Tibial nerve (tissue), 4 donors: Measurements from ENCODE around the gene RAB19. TPM values are rescaled to one million over a fixed set of nuclear protein-coding genes. Genes with fewer than 3 reads are reported as not detected.
"Not testable (repeated sequence)": the region's sequence is repeated elsewhere in the genome, so short reads cannot be mapped to it uniquely, and the experiment has no call there.

ENCODE experiments used
- DNase-seq, 2 donors: peaks; one replicate each; pipeline ENCODE4 v3.0.0-alpha.2; 2019; ENCODE audit warnings: low spot score in 2 of 2
- H3K27ac ChIP-seq, 4 donors: fragments of 200-600 bp; sonication (generic) in 3 of 4; one replicate each; pipeline ENCODE4 v1.5.1; 2017 to 2019; ENCODE audit warnings: mild to moderate bottlenecking in 1 of 4
- H3K27me3 ChIP-seq, 2 donors: fragments of 200-600 bp; sonication (generic) in 1 of 2; one replicate each; pipeline versions ENCODE4 v1.5.1 to v1.6.0; 2017 to 2019
- H3K36me3 ChIP-seq, 3 donors: fragments of 200-600 bp; sonication (generic); one replicate each; pipeline ENCODE4 v1.5.1; 2018 to 2019
- H3K4me1 ChIP-seq, 4 donors: fragments of 200-600 bp; sonication (generic) in 3 of 4; one replicate each; pipeline ENCODE4 v1.5.1; 2017 to 2019
- H3K4me3 ChIP-seq, 4 donors: fragments of 200-600 bp; sonication (generic) in 3 of 4; one replicate each; pipeline ENCODE4 v1.5.1; 2017 to 2019; ENCODE audit warnings: mild to moderate bottlenecking in 1 of 4, moderate library complexity in 1 of 4
- H3K9me3 ChIP-seq, 4 donors: fragments of 200-600 bp; sonication (generic) in 3 of 4; one replicate each; pipeline ENCODE4 v1.5.1; 2017 to 2019
- EP300 ChIP-seq, 2 donors: sonication (generic); formaldehyde crosslinking; IDR thresholded peaks; one replicate each; pipeline ENCODE4 v1.6.1; 2017; ENCODE audit warnings: antibody characterized with exemption in 2 of 2, mild to moderate bottlenecking in 1 of 2
- POLR2A ChIP-seq, 2 donors: fragments of 450-650 bp; IDR thresholded peaks; one replicate each; pipeline ENCODE4 v1.6.1; 2017; ENCODE audit warnings: antibody characterized with exemption in 2 of 2, mild to moderate bottlenecking in 2 of 2, moderate library complexity in 2 of 2
- WGBS, 2 donors: methylation state at CpG; one replicate each; pipeline ENCODE4 v1.1.5; 2018; 5-methylcytosine and 5-hydroxymethylcytosine counted together
- total RNA-seq, 4 donors: library from RNA; depleted of rRNA; stranded (reverse); fragments of >200 nt; gene quantifications; one replicate each; pipeline ENCODE4 v1.1.0, GENCODE V29; 2016
- TF ChIP-seq, protein P1 (sequence below), 5 experiments: fragments of 200-600 bp in 3 of 5; fragments of 450-650 bp in 2 of 5; sonication (generic) in 3 of 5; IDR thresholded peaks; one replicate each; pipeline ENCODE4 v1.5.1; 2016 to 2019; ENCODE audit warnings: antibody characterized with exemption in 5 of 5, mild to moderate bottlenecking in 3 of 5, moderate library complexity in 2 of 5

Gene RAB19
- total RNA-seq, 4 donors from 2014 or later = not detected

GRCh38 chr7:140417456-140418155, 13.7 kb downstream of the RAB19 start:
- Histone ChIP-seq H3K4me1 (no peaks in the 10 kb centered on the region), H3K27me3 (no peaks in the 10 kb centered on the region), H3K27ac (no peak overlapping the region), H3K9me3 (peaks cover 0 to 7% (median 0%) of the 10 kb centered on the region in 4 donors), H3K4me3 (no peak overlapping the region), H3K36me3 (no peaks in the 10 kb centered on the region)
- no peak for DNase-seq
- TF ChIP-seq, protein P1, sequence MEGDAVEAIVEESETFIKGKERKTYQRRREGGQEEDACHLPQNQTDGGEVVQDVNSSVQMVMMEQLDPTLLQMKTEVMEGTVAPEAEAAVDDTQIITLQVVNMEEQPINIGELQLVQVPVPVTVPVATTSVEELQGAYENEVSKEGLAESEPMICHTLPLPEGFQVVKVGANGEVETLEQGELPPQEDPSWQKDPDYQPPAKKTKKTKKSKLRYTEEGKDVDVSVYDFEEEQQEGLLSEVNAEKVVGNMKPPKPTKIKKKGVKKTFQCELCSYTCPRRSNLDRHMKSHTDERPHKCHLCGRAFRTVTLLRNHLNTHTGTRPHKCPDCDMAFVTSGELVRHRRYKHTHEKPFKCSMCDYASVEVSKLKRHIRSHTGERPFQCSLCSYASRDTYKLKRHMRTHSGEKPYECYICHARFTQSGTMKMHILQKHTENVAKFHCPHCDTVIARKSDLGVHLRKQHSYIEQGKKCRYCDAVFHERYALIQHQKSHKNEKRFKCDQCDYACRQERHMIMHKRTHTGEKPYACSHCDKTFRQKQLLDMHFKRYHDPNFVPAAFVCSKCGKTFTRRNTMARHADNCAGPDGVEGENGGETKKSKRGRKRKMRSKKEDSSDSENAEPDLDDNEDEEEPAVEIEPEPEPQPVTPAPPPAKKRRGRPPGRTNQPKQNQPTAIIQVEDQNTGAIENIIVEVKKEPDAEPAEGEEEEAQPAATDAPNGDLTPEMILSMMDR (IDR thresholded peaks at IDR 0.05) = no peak
- TF ChIP-seq POLR2A (IDR thresholded peaks at IDR 0.05) = no peak
- TF ChIP-seq EP300 (IDR thresholded peaks at IDR 0.05) = no peak
- WGBS, 2 donors = 70 to 72% methylated on average over 8 of the region's 8 CpGs

- H3K4me1 ChIP-seq, DNase-seq: not testable (repeated sequence)
- WGBS, 2 donors = 83 to 91% methylated on average over 5 of the region's 5 CpGs
These were observed 14.3 kb downstream of the RAB19 start for GRCh38 chr7:140418156-140418472.

DNA sequence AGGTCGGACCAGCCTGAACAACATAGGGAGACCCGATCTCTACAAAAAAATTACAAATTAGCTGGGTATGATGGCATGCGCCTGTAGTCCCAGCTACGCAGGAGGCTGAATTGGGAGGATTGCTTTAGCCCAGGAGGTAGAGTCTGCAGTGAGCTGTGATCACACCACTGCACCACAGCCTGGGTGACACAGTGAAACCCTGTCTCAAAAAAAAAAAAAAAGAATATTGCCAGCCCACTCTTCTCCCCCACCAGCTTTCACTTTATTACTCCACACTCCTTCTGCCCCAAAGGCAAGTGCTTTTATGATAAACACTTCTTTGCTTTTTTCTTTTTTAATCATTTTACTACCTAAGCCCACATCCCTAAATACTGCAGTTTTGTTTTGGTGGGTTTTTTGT, 14.8 kb downstream of the RAB19 start:
- no peak for DNase-seq
- Histone ChIP-seq H3K4me1 (no peaks in the 10 kb centered on the region), H3K27ac (no peak overlapping the region), H3K4me3 (no peak overlapping the region), H3K36me3 (no peaks in the 10 kb centered on the region), H3K27me3 (no peaks in the 10 kb centered on the region), H3K9me3 (peaks cover 0 to 2% (median 0%) of the 10 kb centered on the region in 4 donors)
- WGBS, 2 donors = 81 to 90% methylated on average over 4 of the region's 4 CpGs
- TF ChIP-seq, protein P1 (IDR thresholded peaks at IDR 0.05) = no peak
- TF ChIP-seq EP300 (IDR thresholded peaks at IDR 0.05) (no peak), POLR2A (IDR thresholded peaks at IDR 0.05) (no peak)

More at GRCh38 chr7:140418156-140418472, 14.3 kb downstream of the RAB19 start:
- H3K9me3 ChIP-seq, H3K27ac ChIP-seq, H3K27me3 ChIP-seq, H3K4me3 ChIP-seq, H3K36me3 ChIP-seq: not testable (repeated sequence)

DNA sequence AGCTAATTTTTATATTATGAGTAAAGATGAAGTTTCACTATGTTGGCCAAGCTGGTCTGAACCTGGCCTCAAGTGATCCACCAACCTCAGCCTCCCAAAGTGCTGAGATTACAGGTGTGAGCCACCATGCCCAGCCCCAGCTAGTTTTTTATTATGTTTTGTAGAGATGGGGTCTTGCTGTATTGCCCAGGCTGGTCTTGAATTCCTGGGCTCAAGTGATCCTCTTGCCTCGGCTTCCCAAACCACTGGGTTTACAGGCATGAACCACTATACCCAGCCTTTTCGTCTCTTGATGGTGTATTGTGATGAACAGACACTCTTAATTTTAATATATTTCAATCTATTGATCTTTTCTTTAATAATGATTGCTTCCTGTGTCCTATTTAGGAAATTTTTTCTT, 17.7 kb downstream of the RAB19 start:
- H3K4me1 ChIP-seq = no peaks in the 10 kb centered on the region
- no peak for DNase-seq
- H3K4me3 ChIP-seq = no peak overlapping the region
- TF ChIP-seq POLR2A (IDR thresholded peaks at IDR 0.05) (no peak), EP300 (IDR thresholded peaks at IDR 0.05) (no peak)
- TF ChIP-seq, protein P1 (IDR thresholded peaks at IDR 0.05) = no peak
- no peak overlapping the region for H3K27ac ChIP-seq
- no peaks in the 10 kb centered on the region for H3K9me3 ChIP-seq
- no peaks in the 10 kb centered on the region for H3K36me3 ChIP-seq
- no peaks in the 10 kb centered on the region for H3K27me3 ChIP-seq
- WGBS, 2 donors = 93 to 95% methylated on average over 2 of the region's 2 CpGs

- H3K27me3 ChIP-seq = no peaks in the 10 kb centered on the region
- H3K4me3 ChIP-seq = no peak overlapping the region
- no peak for DNase-seq
- 51 to 53% methylated on average over 3 of the region's 3 CpGs for WGBS, 2 donors
- no peaks in the 10 kb centered on the region for H3K9me3 ChIP-seq
- no peak for TF ChIP-seq EP300 (IDR thresholded peaks at IDR 0.05)
- no peak for TF ChIP-seq POLR2A (IDR thresholded peaks at IDR 0.05)
- no peaks in the 10 kb centered on the region for H3K4me1 ChIP-seq
- H3K36me3 ChIP-seq = no peaks in the 10 kb centered on the region
- H3K27ac ChIP-seq = no peak overlapping the region
These were observed 19.6 kb downstream of the RAB19 start for GRCh38 chr7:140423501-140423900.

- DNase-seq = no peak
- Histone ChIP-seq H3K4me3 (no peak overlapping the region), H3K4me1 (no peaks in the 10 kb centered on the region), H3K9me3 (no peaks in the 10 kb centered on the region), H3K27me3 (no peaks in the 10 kb centered on the region), H3K36me3 (no peaks in the 10 kb centered on the region), H3K27ac (no peak overlapping the region)
- TF ChIP-seq EP300 (IDR thresholded peaks at IDR 0.05) = no peak
- TF ChIP-seq, protein P1 (IDR thresholded peaks at IDR 0.05) = no peak
- no peak for TF ChIP-seq POLR2A (IDR thresholded peaks at IDR 0.05)
- WGBS, 2 donors = 68 to 81% methylated on average over 12 of the region's 12 CpGs
These were observed 21.9 kb downstream of the RAB19 start for GRCh38 chr7:140425718-140426117.
